HG03108 (cell line): ENCODE measurements around the gene DKK3.

Source experiments
- ATAC-seq: cut with Tn5 transposase; IDR thresholded peaks from one replicate; pipeline ENCODE4 v1.9.1; 2021; ENCODE audit warnings: moderate library complexity; ENCODE audit not compliant: unreplicated experiment

DKK3 gene

GRCh38 chr11:11948242-11948947 lies 60.0 kb downstream of the DKK3 start:
- no peak for ATAC-seq

DNA sequence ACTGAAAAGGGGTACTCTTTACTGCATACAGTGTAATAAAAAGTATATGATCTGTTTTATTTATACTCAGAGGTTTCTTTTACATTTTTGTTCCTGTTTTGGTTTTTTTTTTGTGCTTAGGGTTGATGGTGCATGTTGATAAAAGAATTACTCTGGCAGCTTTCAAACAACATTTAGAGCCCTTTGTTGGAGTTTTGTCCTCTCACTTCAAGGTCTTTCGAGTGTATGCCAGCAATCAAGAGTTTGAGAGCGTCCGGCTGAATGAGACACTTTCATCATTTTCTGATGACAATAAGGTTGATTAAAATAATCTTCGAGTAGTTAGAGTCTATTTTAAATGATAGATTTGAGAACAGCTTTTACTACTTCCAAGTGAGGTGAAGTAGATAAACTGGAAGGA lies 60.6 kb downstream of the DKK3 start:
- ATAC-seq, result no peak

DNA sequence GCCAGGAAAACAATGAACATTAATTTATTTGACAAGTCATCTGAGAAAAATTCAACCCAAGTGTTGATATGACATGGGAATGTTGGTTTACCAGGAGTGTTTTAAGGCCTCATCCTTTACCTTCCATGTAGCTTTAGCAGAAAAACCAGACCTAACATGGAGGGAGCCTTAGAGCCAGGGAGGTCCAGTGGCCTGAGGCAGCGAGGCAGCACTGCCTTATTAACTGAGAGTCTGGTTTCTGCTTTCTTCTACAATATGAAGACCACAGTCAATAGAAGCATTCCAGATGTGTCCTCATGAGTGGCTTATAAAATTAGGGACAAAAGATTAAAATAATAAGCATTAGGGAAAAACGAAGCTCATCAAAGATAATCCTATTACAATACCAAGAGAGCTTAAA lies 61.5 kb downstream of the DKK3 start:
- no peak for ATAC-seq

- no peak for ATAC-seq
Observed at GRCh38 chr11:11946180-11946579, 62.2 kb downstream of the DKK3 start.

- no peak for ATAC-seq
Observed at GRCh38 chr11:11944444-11944843, 64.0 kb downstream of the DKK3 start.

GRCh38 chr11:11942668-11943067 lies 65.8 kb downstream of the DKK3 start:
- no peak for ATAC-seq

- no peak for ATAC-seq
Observed at GRCh38 chr11:11940551-11940950, 67.9 kb downstream of the DKK3 start.

- no peak for ATAC-seq
Observed at GRCh38 chr11:11937957-11938356, 70.5 kb downstream of the DKK3 start.

DNA sequence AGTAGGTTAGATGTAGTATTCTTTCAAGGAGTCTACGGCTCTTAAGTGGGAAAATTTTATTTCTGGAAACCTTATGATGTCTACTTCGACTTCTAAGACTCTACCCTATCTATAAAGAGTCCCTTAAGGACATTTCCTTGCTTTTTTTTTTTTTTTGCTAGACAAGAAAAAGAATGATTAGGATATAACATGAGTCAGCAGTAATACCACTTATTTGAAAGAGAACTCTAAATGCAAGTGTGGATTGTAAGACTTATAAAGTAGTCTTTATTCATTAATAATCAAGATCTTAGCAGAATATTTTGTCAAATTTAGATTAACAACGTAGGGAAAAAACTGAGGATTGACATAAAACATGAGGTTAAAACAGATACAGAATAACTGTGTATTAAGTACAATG lies 71.0 kb downstream of the DKK3 start:
- no peak for ATAC-seq

DNA sequence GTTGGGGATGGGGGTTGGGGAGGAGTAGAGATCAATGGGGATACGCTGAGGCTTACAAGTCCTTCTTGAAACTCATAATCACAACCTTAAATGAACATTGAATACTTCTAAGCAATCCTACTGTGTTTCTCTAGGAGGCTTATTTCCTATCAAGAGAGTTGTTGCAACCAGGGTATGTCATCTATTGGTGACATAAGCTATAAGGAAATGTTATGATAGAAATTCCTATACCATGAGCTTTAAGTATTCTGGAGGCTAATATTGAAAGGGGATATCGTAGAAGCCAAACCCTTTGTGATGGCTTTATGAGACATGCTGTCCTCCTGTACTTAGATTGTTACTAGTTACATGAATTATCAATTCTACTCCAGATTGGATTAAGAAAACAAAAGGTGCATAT lies 72.9 kb downstream of the DKK3 start:
- ATAC-seq, result no peak

GRCh38 chr11:11931461-11932055 lies 76.9 kb downstream of the DKK3 start:
- no peak for ATAC-seq

- ATAC-seq, result no peak
Observed at GRCh38 chr11:11929920-11930319, 78.5 kb downstream of the DKK3 start.

GRCh38 chr11:11923828-11924227 lies 84.6 kb downstream of the DKK3 start:
- no peak for ATAC-seq

DNA sequence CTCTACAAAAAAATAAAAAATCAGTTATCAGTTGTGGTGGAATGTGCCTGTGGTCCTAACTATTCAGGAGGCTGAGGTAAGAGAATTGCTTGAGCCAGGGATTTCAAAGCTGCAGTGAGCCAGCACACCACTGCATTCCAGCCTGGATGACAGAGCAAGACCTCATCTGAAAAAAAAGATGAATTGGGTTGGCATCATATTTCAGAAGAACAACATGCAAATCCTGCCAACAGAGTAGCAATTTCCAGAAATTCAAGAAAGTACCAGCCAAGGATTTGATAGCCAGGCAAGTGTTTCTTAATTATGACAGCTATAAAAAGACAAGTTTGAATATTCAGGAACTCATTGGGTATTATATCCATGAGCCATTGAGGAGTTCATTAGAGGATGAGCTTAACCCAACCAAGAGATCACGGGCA lies 91.4 kb downstream of the DKK3 start:
- no peak for ATAC-seq

DNA sequence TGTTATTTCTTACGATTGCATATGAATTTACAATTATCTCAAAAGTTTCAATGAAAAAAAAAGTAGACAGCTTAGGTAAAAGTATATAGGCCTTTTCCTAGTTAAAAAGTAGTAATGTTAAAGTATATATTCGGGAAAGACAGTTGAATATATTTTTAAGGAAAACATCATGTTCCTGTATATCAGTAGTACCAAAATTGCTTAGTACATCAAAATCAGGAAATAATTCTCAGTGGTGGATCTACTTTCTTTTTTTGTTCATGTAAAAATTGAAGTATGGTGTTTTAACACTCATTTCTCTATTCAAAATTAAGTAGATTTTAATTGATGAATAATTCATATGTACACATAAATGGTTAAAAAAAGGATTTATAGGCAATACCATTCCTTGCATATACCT lies 92.8 kb downstream of the DKK3 start:
- no peak for ATAC-seq

DNA sequence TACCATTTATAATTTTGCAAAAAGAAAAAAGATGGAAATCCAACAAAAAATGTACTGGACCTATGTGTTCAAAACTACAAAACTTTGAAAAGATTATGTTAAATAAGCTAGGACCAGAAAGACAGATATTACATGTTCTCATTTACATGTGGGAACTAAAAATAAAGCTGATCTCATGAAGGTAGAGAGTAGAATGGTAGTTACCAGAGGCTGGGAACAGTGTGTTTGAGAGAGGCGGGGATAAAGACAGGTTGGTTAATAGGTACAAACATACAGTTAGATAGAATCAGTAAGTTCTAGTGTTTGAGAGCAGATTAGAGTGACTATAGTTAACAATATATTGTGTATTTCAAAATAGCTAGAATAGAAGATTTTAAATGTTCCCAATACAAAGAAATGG lies 95.0 kb downstream of the DKK3 start:
- ATAC-seq, result no peak
